CD4-positive, alpha-beta T cell treated with Interleukin-6 at 100 ng/mL for 8 hours (primary cell): ENCODE measurements around the gene RNU6-9.
A peak's percentile ranks its signal among the peaks of the same experiment; 100 is the strongest.

Source experiments
- DNase-seq: peaks from one replicate; pipeline ENCODE4 v3.0.0-alpha.2; 2020; ENCODE audit warnings: mixed read lengths, low spot score

The RNU6-9 gene

GRCh38 chr19:899336-900042 lies 6.2 kb downstream of the RNU6-9 start:
- DNase-seq = no peak

GRCh38 chr19:900043-900301 lies 6.7 kb downstream of the RNU6-9 start:
- DNase-seq = no peak

GRCh38 chr19:900302-901111 lies 7.2 kb downstream of the RNU6-9 start:
- peak; percentile 28 for DNase-seq

GRCh38 chr19:901216-902092 lies 8.2 kb downstream of the RNU6-9 start:
- DNase-seq = no peak

- no peak for DNase-seq
Measured at GRCh38 chr19:902093-902370, 8.7 kb downstream of the RNU6-9 start.

- no peak for DNase-seq
Measured at GRCh38 chr19:902446-903226, 9.4 kb downstream of the RNU6-9 start.

- no peak for DNase-seq
Measured at GRCh38 chr19:903266-903797, 10.0 kb downstream of the RNU6-9 start.

GRCh38 chr19:904545-904944 lies 11.3 kb downstream of the RNU6-9 start:
- DNase-seq = no peak

GRCh38 chr19:906480-906879 lies 13.2 kb downstream of the RNU6-9 start:
- DNase-seq = no peak

GRCh38 chr19:907183-907853 lies 14.0 kb downstream of the RNU6-9 start:
- DNase-seq = no peak

GRCh38 chr19:911197-912033 lies 18.1 kb downstream of the RNU6-9 start:
- no peak for DNase-seq

GRCh38 chr19:912181-913079 lies 19.1 kb downstream of the RNU6-9 start:
- DNase-seq = peak; percentile 32

GRCh38 chr19:913080-913748 lies 19.9 kb downstream of the RNU6-9 start, which contains the start of gene R3HDM4:
TSS of gene R3HDM4 (minus strand) at chr19:913219. CDS start at chr19:913157, 62 bp downstream.
- peak; percentile 82 for DNase-seq

GRCh38 chr19:916645-917322 lies 23.5 kb downstream of the RNU6-9 start:
- no peak for DNase-seq

- peak; percentile 52 for DNase-seq
Measured at GRCh38 chr19:917323-918151, 24.3 kb downstream of the RNU6-9 start, which contains the start of gene KISS1R. TSS of gene KISS1R (plus strand) at chr19:917333. CDS start at chr19:917503, 170 bp downstream.

- no peak for DNase-seq
Measured at GRCh38 chr19:918152-918437, 24.8 kb downstream of the RNU6-9 start.

- peak; percentile 53 for DNase-seq
Measured at GRCh38 chr19:918481-919198, 25.4 kb downstream of the RNU6-9 start.
